NCI-H1930 (cell line): ENCODE measurements around the gene KCTD5.

Source experiments
- DNase-seq, 2 experiments: peaks; one replicate each; lab custom pipeline; 2025; lab: John Stamatoyannopoulos, UW

The KCTD5 gene

GRCh38 chr16:2726923-2727322 lies 44.6 kb downstream of the KCTD5 start:
- no peak for DNase-seq

GRCh38 chr16:2728034-2728433 lies 45.7 kb downstream of the KCTD5 start:
- DNase-seq, result no peak

- DNase-seq, result no peak
Observed at GRCh38 chr16:2734844-2735515, 52.7 kb downstream of the KCTD5 start.

GRCh38 chr16:2736476-2737237 lies 54.3 kb downstream of the KCTD5 start:
- DNase-seq, result no peak

- DNase-seq, result no peak
Observed at GRCh38 chr16:2737238-2737605, 54.9 kb downstream of the KCTD5 start.

GRCh38 chr16:2737895-2738418 lies 55.6 kb downstream of the KCTD5 start:
- no peak for DNase-seq

GRCh38 chr16:2738615-2739014 lies 56.3 kb downstream of the KCTD5 start:
- DNase-seq, result no peak

- no peak for DNase-seq
Observed at GRCh38 chr16:2739625-2740430, 57.5 kb downstream of the KCTD5 start.

- DNase-seq, result no peak
Observed at GRCh38 chr16:2740476-2740875, 58.2 kb downstream of the KCTD5 start.

GRCh38 chr16:2741168-2741567 lies 58.8 kb downstream of the KCTD5 start:
- no peak for DNase-seq

GRCh38 chr16:2742323-2743006 lies 60.1 kb downstream of the KCTD5 start:
- DNase-seq, result no peak

- DNase-seq, result no peak
Observed at GRCh38 chr16:2743007-2743810, 60.9 kb downstream of the KCTD5 start.

GRCh38 chr16:2744711-2745110 lies 62.4 kb downstream of the KCTD5 start:
- DNase-seq, result no peak

- no peak for DNase-seq
Observed at GRCh38 chr16:2745116-2745890, 63.0 kb downstream of the KCTD5 start.

GRCh38 chr16:2745961-2746360 lies 63.6 kb downstream of the KCTD5 start:
- DNase-seq, result no peak

GRCh38 chr16:2748757-2749455 lies 66.6 kb downstream of the KCTD5 start:
- DNase-seq, result no peak

- no peak for DNase-seq
Observed at GRCh38 chr16:2749476-2749875, 67.2 kb downstream of the KCTD5 start.

- no peak for DNase-seq
Observed at GRCh38 chr16:2749936-2750335, 67.6 kb downstream of the KCTD5 start.

- DNase-seq, result peak; percentile 76 to 90
Observed at GRCh38 chr16:2751577-2752034, 69.3 kb downstream of the KCTD5 start.
